GM19438 (cell line): ENCODE results near the gene DEUP1.

Experiments used
- ATAC-seq: cut with Tn5 transposase; IDR thresholded peaks from one replicate; pipeline ENCODE4 v1.9.1; 2021; ENCODE audit warnings: low read depth; ENCODE audit not compliant: unreplicated experiment

DEUP1 gene

DNA sequence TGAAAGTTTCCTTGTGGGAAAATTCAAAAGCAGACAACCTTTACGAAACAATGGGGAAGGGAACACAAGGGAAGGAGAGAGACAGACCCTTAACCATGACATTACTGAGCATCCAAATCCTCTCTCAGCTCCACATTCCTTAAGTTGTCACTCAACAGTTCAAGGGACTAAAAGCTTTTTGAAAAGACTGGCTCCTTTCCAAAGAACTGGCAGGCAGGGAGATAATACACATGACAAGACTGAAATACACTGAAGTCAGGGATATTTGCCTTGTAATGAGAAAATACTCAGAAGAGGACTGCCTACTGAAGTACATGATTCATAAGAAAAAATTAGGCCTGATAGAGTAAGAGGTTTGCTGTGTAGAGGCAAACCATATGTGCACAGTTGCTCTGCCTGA, 143.6 kb downstream of the DEUP1 start:
- no peak for ATAC-seq

DNA sequence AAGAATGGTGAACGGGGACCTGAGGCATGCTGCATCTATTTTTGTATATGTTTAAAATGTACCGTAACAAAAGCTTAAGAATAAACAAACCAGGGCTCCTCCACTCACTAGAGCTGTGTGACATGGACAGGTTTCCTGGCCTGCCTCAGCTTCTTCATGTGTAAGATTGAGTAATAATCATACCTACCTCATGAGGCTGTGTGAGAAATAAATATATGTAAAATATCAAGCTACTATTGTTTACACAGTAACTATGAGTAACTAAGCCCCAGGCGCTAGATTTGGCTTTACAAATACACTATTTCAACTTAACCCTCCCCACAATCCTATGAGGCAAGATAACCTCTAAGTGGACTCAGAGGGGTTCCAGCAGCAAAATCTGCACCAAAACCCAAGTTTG, 146.3 kb downstream of the DEUP1 start:
- ATAC-seq: no peak

DNA sequence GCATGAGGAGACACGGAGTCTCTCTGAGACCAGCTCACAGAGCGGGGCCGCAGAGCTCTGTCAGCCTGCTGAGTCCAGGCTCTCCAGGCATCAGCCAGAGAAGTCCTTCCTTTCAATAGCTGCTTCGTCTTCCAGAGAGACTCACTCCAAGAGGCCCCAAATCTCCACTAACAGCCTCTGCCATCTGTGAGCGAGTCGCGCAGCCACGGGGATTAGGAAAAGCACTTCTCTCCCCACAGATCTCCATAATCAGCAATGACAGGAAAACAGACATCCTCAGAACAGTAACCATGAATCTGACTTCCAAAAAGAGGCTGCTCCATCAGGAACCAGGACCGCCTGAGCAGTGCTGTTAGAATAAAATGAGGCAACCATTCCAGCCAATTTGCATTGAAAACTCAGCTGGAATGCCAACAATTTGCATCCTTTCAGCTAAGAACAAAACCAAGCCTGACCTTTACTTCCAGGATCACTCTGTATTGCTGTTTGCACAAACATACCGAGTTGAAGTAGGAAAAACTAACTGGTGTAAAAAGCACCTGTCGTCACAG, 147.2 kb downstream of the DEUP1 start:
- ATAC-seq: no peak

DNA sequence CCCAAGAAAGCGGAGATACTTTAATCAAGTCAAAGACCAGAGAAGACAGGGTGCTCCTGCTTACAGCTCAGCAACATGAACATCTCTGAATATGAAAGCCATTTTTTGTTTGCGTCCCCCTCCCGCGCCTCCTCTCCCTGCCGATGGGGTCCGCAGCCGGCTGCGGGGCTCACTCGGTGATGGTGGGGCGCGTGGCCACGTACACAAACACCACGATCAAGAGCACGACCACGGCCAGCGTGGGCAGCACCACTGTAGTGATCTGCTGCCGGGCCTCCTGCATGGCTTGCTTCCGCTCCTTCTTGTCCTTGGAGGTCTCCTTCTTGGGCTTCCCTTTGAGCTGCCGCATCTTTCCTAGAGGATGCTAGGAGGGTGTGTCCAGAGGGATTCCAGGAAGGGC, 148.3 kb downstream of the DEUP1 start:
- no peak for ATAC-seq

DNA sequence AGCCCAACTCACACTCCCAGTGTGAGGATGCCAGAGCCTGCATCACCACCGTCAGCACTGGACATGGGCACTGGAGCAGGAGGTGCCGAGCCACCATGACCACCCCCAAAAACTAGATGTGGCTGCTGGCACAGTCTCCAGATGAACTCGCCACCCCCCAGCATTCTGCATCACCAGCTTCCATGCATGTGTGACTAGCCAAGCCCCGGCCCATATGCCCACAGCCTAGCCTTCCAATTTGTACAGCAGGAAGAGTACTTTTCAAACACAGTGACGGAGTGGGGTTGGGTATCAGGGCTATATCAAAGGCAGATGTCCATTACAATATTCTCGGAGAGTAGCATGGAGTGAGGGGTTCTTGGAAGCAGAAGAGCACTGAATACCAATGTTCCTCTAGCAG, 149.7 kb downstream of the DEUP1 start:
- ATAC-seq: no peak

DNA sequence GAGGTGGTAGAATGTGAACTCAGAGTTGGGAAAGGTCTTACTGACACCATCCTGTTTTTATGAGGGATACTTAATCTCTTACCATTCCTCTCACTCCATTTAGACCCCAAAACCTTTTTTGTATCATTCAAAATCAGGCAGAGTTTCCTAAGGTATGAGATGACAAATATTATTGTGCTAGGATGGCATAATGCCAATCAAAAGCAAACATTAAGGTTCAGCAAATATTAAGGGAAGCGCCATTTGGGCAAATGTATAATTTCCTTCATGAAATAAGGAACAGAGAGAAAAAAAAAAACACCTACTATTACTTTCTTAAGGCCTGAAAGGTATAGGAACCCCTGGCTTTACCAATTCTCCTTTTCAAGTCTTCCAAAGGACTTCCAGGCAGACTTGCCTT, 150.2 kb downstream of the DEUP1 start:
- ATAC-seq: no peak

DNA sequence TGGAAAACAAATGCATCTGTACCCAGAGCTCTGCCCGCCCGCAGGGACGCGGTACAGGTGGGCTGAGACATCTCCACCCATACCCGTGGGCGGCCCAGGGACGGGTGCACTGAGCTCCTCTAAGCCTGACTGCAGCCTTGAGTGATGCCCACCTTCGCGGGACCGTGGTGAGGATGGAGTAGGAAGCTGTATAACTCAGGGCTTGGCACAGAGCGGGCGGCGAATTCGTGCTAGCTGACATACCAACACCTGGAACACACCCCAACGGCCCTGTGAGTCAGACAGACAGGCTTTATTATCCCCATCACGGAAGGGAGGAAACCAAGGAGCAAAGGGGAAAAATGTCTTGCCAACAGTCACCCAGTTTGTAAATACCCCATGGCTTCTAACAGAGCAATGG, 150.7 kb downstream of the DEUP1 start:
- no peak for ATAC-seq

DNA sequence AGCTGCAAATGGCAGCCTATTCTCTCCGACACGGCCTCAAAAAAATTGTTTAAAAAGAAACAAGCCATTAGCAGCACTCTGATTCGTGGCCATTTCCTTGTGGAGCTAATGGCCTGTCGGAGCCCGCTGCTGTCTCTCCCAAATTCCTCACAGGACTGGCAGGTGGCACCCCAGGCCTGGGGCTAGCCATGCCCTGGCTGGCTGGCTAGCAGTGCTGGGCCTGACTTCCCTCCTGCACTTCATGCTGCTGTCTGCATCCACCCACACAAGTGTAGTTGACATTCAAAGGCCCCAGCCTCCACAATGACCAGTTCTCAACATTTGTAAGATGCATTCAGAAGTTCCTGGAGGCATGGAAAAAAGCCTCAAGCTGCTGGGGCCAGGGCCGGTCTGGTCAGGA, 151.2 kb downstream of the DEUP1 start:
- no peak for ATAC-seq

DNA sequence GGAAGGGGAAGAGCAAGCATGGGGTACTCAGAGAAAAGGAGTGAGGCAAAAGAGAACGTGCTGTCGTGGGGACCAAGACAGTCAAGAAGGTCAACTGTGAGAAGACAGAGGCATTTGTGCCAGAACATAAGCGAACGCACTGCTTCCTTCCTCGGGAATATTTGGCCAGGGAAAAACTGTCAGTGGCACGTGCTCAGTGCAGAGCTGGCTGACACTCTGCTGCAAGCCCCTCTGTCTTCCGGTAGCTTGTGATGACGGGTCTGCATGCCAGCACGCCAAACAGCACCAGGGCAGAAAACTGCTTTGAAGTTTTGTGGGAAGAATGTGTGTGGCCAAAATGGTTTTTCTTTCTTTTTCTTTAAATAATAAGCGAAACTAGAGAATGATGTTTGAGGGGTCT, 152.0 kb downstream of the DEUP1 start:
- no peak for ATAC-seq

DNA sequence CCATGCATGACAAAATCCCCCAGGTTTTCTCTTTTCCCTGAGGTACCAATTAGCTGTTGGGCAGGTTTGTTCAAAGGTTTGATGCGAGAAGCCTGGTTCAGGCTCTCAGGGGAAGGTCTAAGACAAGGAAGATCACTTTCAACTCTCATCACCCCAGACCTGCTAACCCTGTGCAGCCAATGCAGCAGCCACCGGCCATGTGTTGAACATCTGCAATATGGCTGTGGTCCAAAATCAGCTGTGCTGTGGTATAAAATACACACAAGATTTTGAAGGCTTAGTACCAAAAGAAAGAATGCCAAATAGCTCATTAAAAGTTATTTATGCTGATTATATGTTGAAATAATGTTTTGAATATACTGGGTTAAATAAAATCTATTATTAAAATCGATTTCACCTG, 154.2 kb downstream of the DEUP1 start:
- no peak for ATAC-seq

DNA sequence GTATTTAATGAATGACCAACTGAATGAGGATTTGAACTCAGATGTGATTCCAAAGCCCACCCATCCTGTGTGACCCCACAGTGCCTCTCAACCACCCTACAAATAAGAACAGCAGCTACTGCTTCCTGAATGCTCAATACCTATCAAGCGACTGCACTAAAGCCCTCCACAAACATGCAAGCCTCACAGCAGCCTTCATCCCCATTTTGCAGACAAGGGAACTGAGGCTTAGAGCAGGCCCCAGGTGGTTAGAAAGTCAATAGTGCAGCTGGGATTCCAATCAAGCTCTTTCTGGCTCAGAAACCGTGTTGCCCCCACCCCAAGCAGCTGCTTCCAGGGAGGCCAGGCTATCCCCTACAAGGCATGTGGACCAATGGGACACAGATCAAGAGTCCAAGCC, 155.4 kb downstream of the DEUP1 start:
- ATAC-seq: no peak

DNA sequence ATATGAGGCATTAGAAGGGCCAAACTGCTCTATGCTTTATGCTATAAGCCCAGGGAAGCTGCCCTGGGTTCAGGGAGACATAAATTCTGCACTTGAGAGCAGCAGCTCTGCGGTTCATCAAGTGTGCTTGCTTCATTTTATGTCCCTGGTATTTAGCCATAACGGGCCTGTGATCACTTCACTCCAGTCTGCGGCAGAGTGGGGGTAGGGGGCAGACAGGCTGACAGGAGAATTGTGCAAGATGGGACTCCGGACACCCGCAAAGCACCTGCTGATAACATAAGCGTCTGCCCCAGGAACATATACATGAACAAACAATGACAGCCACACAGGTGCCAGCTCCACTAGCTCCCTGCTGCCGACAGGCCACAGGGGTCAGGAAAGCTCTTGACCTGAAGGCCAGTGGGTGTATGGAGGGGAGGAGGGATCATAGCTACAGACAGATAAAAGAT, 156.5 kb downstream of the DEUP1 start:
- no peak for ATAC-seq
